LoVo (cell line): ENCODE results near the gene GRM1.

Source experiments
- DNase-seq: peaks from one replicate; pipeline ENCODE4 v3.0.0-alpha.2; 2016; ENCODE audit warnings: low spot score

GRM1 gene

GRCh38 chr6:146481527-146481926 lies 452.7 kb downstream of the GRM1 start:
- DNase-seq, result no peak

DNA sequence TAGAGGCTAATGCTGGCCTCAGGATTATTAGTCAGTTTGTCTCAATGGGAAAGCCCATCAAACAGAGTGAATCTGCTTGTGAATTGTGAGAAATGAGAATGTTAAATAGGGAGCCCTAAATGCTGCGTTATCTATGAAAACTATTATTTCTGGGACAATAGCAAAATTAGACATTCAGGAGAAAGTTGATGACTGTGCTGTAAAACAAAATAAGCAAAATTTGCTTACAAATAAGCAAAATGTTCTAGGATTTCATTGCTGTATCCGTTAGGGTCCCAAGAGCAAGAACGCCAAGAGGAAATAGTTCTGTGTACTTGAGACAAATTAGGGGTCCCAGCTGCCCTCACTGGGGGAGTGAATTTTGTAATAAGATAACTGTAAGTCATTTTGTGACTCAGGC lies 455.5 kb downstream of the GRM1 start:
- no peak for DNase-seq
